Aorta (tissue), 5 donors: ENCODE results near the gene SLC9A8. TPM values are rescaled to one million over a fixed set of nuclear protein-coding genes. Genes with fewer than 3 reads are reported as not detected.

Source experiments
- ATAC-seq: fragments of 200-7000 bp; cut with Tn5 transposase; one replicate; pipeline ENCODE4 v1.9.1; 2022; ENCODE audit warnings: moderate library complexity; ENCODE audit not compliant: low FRiP score
- DNase-seq, 2 donors: peaks; one replicate each; pipeline ENCODE4 v3.0.0-alpha.2; 2020
- H3K27ac ChIP-seq, 2 donors: one replicate each; pipeline ENCODE4 v1.5.1; 2013; ENCODE audit warnings: low read length in 2 of 2, mild to moderate bottlenecking in 2 of 2, moderate library complexity in 2 of 2, control low read depth in 1 of 2, inconsistent platforms in 1 of 2, low read depth in 1 of 2
- H3K27me3 ChIP-seq, 2 donors: one replicate each; pipeline ENCODE4 v1.6.1; 2013; ENCODE audit warnings: control low read depth in 1 of 2, low read length in 1 of 2, mild to moderate bottlenecking in 1 of 2, moderate library complexity in 1 of 2; ENCODE audit not compliant: insufficient read depth in 2 of 2, control insufficient read depth in 1 of 2
- H3K36me3 ChIP-seq, 2 donors: one replicate each; pipeline ENCODE4 v1.6.1; 2013; ENCODE audit warnings: control low read depth in 1 of 2, low read length in 1 of 2, mild to moderate bottlenecking in 1 of 2; ENCODE audit not compliant: insufficient read depth in 2 of 2, control insufficient read depth in 1 of 2
- H3K4me1 ChIP-seq, 2 donors: one replicate each; pipeline ENCODE4 v1.6.1; 2013; ENCODE audit warnings: low read length in 2 of 2, control low read depth in 1 of 2, mild to moderate bottlenecking in 1 of 2, moderate library complexity in 1 of 2; ENCODE audit not compliant: insufficient read depth in 2 of 2, control insufficient read depth in 1 of 2
- H3K4me3 ChIP-seq, 2 donors: one replicate each; pipeline ENCODE4 v1.5.1; 2013; ENCODE audit warnings: low read length in 2 of 2, control low read depth in 1 of 2, mild to moderate bottlenecking in 1 of 2
- H3K9me3 ChIP-seq: one replicate; pipeline ENCODE4 v1.6.1; 2013; ENCODE audit warnings: mild to moderate bottlenecking, low read length; ENCODE audit not compliant: control insufficient read depth
- WGBS, 2 donors: extraction: QIAGEN DNeasy Blood & Tissue Kit; methylation state at CpG; one replicate each; pipeline ENCODE4 v1.1.7; 2013; 5-methylcytosine and 5-hydroxymethylcytosine counted together
- intact Hi-C, 2 donors: fragments of 100-400 bp; cut with DNase I; formaldehyde crosslinking; loops; one replicate each; pipeline versions ENCODE4 v1.14.2 to v1.15.0; 2022
- polyA plus RNA-seq, 2 donors: library from polyadenylated mRNA; stranded (reverse); fragments of 200-250 nt; gene quantifications; one replicate each; pipeline ENCODE4 v1.2.3, GENCODE V29; 2013
- total RNA-seq, 2 donors: library from RNA; stranded (reverse); fragmentation: NEBNext Ultra II Directional; extraction: Animal tissue kit (Norgen Biotek cat#: 25700); gene quantifications; one replicate each; pipeline ENCODE4 v1.2.1, GENCODE V29; 2021
- donor health status: healthy with polysubstance abuse.
- donor health status: Bipolar disorder and iron deficiency.
- donor health status: DM: no; HTN: no; CAD: no.
- donor health status: DM: no; HTN: no; CAD: no.
- donor health status: DM: yes; HTN: yes; CAD: no.

Gene SLC9A8
- total and polyA plus RNA-seq, 4 donors: 2.8 to 14.6 (median 11.5) TPM

- no peak overlapping the region for H3K4me3 ChIP-seq
- WGBS, 2 donors: 87 to 90% methylated on average over 15 of the region's 15 CpGs
- H3K36me3 ChIP-seq: no peaks in the 10 kb centered on the region
- ATAC-seq: no peak
- H3K27ac ChIP-seq: no peak overlapping the region
- H3K4me1 ChIP-seq: no peaks in the 10 kb centered on the region
- H3K27me3 ChIP-seq: no peaks in the 10 kb centered on the region
- H3K9me3 ChIP-seq: no peaks in the 10 kb centered on the region
- no peak for DNase-seq
- intact Hi-C loops: no loop called here
Measured at GRCh38 chr20:49785149-49785851, 27.3 kb upstream of the SLC9A8 start.

- DNase-seq (no peak), ATAC-seq (no peak)
- intact Hi-C loops: no loop called here
- Histone ChIP-seq H3K4me3 (no peak overlapping the region), H3K27ac (no peak overlapping the region), H3K36me3 (no peaks in the 10 kb centered on the region), H3K9me3 (no peaks in the 10 kb centered on the region), H3K4me1 (no peaks in the 10 kb centered on the region), H3K27me3 (no peaks in the 10 kb centered on the region)
- 84 to 89% methylated on average over 4 of the region's 4 CpGs for WGBS, 2 donors
Measured at GRCh38 chr20:49785852-49786175, 26.8 kb upstream of the SLC9A8 start.

DNA sequence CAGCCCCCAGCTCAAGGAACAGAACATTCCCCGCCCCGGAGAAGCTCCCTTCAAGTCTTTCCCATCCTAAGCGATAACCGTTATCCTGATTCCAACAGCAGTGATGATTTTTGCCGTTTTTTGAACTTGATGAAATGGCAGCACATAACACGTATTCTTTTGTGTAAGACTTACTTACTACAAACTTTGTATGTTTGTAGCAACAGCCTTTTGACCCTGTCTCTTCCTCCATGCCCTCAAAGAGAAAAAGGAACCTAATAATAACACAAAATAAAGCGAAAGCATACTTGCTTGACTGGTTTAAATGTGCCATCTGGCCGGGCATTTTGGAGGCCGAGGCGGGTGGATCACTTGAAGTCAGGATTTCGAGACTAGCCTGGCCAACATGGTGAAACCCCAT lies 26.4 kb upstream of the SLC9A8 start:
- H3K9me3 ChIP-seq: no peaks in the 10 kb centered on the region

DNA sequence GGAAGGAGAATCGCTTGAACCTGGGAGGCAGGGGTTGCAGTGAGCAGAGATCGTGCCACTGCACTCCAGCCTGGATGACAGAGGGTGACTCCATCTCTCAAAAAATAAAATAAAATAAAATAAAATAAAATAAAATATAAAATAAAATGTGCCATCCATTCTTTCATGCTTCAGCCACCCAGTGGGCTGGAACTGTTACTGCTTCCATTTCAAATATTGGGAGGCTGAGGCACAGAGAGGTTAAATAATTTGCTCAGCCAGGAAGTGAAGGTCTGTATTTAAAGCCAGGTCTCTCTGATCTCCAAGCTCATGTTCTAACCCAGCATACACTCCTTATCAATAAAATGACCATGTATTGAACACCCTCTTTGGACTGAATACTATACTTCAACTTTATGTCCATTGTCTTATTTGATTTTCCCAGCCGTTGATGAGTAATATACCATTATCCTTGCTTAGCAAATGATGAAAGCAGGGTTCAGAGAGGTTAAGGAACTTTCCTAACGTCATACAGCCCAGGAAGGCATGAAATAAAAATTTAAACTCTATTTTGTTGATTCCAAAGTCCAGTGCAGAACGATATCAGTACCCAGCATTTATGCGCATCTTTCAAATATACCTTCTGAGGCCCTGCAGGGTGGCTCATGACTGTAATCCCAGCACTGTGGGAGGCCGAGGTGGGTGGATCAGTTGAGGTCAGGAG lies 25.8 kb upstream of the SLC9A8 start:
- intact Hi-C loops: no loop called here

More for the DNA sequence above, 26.4 kb upstream of the SLC9A8 start:
- no peak overlapping the region for H3K27ac ChIP-seq
- DNase-seq (no peak), ATAC-seq (no peak)
- WGBS, 2 donors: 77 to 82% methylated on average over 9 to 11 of the region's 11 CpGs
- no peak overlapping the region for H3K4me3 ChIP-seq
- no peaks in the 10 kb centered on the region for H3K4me1 ChIP-seq
- intact Hi-C loops: no loop called here
- no peaks in the 10 kb centered on the region for H3K27me3 ChIP-seq
- H3K36me3 ChIP-seq: no peaks in the 10 kb centered on the region

DNA sequence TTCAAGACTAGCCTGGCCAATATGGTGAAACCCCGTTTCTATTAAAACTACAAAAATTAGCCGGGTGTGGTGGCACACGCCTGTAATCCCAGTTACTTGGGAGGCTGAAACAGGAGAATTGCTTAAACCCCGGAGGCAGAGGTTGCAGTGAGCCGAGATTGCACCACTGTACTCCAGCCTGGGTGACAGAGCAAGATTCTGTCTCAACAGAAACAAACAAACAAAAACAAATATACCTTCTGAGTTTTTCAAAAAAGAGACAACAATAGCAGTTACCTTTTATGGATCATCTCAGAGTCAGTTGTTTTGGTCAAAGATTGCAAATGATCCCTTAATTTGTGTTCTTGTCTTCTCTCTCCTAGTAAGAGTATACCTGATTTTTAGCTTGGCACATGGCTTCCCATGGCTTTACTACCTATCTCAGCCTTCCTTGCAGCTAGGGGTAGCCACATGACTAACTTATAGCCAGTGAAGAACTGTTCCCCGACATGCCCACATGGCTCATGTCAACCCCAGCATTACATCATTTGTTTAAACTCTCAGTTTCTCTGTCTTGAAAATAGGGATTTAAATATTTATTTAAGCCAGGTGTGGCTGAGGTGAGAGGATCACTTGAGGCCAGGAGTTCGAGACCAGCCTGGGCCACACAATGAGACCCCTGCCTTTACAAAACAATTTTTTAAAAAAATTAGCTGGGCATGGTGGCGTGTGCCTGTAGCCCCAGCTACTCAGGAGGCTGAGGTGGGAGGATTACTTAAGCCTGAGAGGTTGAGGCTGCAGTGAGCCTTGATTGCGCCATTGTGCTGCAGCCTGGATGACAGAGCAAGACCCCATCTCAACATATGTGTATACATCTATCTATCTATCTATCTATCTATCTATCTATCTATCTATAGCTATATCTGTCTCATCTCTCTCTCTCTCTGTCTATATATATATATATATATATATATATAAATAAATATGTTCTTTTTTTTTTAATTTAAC lies 25.0 kb upstream of the SLC9A8 start:
- 93 to 94% methylated on average over 9 of the region's 9 CpGs for WGBS, 2 donors
- no peaks in the 10 kb centered on the region for H3K27me3 ChIP-seq
- no peak overlapping the region for H3K27ac ChIP-seq
- no peak overlapping the region for H3K4me3 ChIP-seq
- H3K36me3 ChIP-seq: no peaks in the 10 kb centered on the region
- DNase-seq: no peak
- ATAC-seq: no peak
- no peaks in the 10 kb centered on the region for H3K4me1 ChIP-seq
- H3K9me3 ChIP-seq: no peaks in the 10 kb centered on the region
- intact Hi-C loops: no loop called here

More for the DNA sequence above, 25.8 kb upstream of the SLC9A8 start:
- H3K36me3 ChIP-seq: no peaks in the 10 kb centered on the region
- 79 to 87% methylated on average over 7 of the region's 7 CpGs for WGBS, 2 donors
- ATAC-seq (no peak), DNase-seq (no peak)
- no peaks in the 10 kb centered on the region for H3K27me3 ChIP-seq
- no peaks in the 10 kb centered on the region for H3K9me3 ChIP-seq
- H3K27ac ChIP-seq: no peak overlapping the region
- H3K4me3 ChIP-seq: no peak overlapping the region
- H3K4me1 ChIP-seq: no peaks in the 10 kb centered on the region

GRCh38 chr20:49790077-49790798 lies 22.4 kb upstream of the SLC9A8 start:
- ATAC-seq (peak; percentile 36), DNase-seq (no peak)
- no peak overlapping the region for H3K27ac ChIP-seq
- WGBS, 2 donors: 23 to 26% methylated on average over 9 of the region's 9 CpGs
- intact Hi-C loops: no loop called here
- H3K9me3 ChIP-seq: no peaks in the 10 kb centered on the region
- H3K4me1 ChIP-seq: no peaks in the 10 kb centered on the region
- no peak overlapping the region for H3K4me3 ChIP-seq
- no peaks in the 10 kb centered on the region for H3K36me3 ChIP-seq
- H3K27me3 ChIP-seq: no peaks in the 10 kb centered on the region

- H3K27me3 ChIP-seq: no peaks in the 10 kb centered on the region
- 50 to 51% methylated on average over 2 of the region's 2 CpGs for WGBS, 2 donors
- no peaks in the 10 kb centered on the region for H3K4me1 ChIP-seq
- no peak overlapping the region for H3K4me3 ChIP-seq
- ATAC-seq: no peak
- no peak overlapping the region for H3K27ac ChIP-seq
- H3K36me3 ChIP-seq: no peaks in the 10 kb centered on the region
- intact Hi-C loops: no loop called here
- no peaks in the 10 kb centered on the region for H3K9me3 ChIP-seq
- DNase-seq: no peak
Measured at GRCh38 chr20:49791165-49791564, 21.5 kb upstream of the SLC9A8 start.

GRCh38 chr20:49792006-49792405 lies 20.6 kb upstream of the SLC9A8 start:
- WGBS, 2 donors: 94 to 97% methylated on average over 1 of the region's 1 CpG
- Histone ChIP-seq H3K27ac (no peak overlapping the region), H3K4me3 (no peak overlapping the region), H3K27me3 (no peaks in the 10 kb centered on the region), H3K36me3 (no peaks in the 10 kb centered on the region), H3K4me1 (no peaks in the 10 kb centered on the region), H3K9me3 (no peaks in the 10 kb centered on the region)
- DNase-seq: no peak
- intact Hi-C loops: no loop called here
- ATAC-seq: no peak
